Measurements from ENCODE around the gene PCGF2.

DNA sequence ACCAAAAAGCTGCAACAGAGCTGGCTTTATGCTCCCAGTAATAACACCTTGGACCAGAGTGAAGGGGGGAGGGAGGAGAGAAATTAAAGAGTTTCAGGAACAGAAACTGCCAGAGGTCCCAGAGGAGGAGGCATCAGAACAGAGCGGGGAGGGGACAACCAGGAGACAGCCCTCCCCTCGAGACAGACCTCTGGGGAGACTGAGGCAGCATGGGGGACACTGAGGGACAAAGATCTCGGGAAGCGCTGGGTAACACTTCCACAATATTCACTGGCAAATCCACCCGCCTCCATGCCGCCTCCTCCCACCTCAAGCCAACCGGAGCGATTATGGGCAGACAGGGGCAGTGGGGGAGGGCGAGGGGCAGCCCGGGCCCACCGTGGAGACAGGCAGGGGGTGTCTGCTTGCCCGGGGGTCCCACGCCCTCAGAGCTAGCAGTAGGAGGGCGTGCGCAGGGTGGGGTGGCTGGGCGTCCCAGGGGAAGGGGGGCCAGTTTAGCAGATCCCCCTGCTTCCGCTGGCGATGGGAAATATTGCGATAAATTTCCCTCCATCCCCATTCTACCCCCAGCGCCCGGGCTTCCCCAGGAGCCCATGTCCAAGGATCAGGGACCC lies 1.2 kb downstream of the PCGF2 start:
- no peak for TF ChIP-seq POLR2A (IDR thresholded peaks at IDR 0.05; ENCODE audit: low read depth, low read length)
- peak; percentile 87 for TF ChIP-seq SPI1 (IDR thresholded peaks at IDR 0.05; ENCODE audit: low read depth, low read length)
- no peak for TF ChIP-seq POLR2AphosphoS5 (IDR thresholded peaks at IDR 0.05; ENCODE audit: low read depth, low read length)

Measured in GM12891 (cell line).